Measurements from ENCODE around the gene ITGB3.
"Not testable (repeated sequence)": the region's sequence is repeated elsewhere in the genome, so short reads cannot be mapped to it uniquely, and the experiment has no call there.

ITGB3 gene

GRCh38 chr17:47223460-47223859 is 30.2 kb upstream of the ITGB3 start:
- no peak for DNase-seq

- DNase-seq = not testable (repeated sequence)
Measured at GRCh38 chr17:47224077-47224476, 29.6 kb upstream of the ITGB3 start.

- DNase-seq = no peak
Measured at GRCh38 chr17:47224966-47225365, 28.7 kb upstream of the ITGB3 start.

- DNase-seq = no peak
Measured at GRCh38 chr17:47225436-47225858, 28.2 kb upstream of the ITGB3 start.

GRCh38 chr17:47225911-47226688 is 27.5 kb upstream of the ITGB3 start:
- DNase-seq = no peak

- no peak for DNase-seq
Measured at GRCh38 chr17:47227862-47228261, 25.8 kb upstream of the ITGB3 start.

GRCh38 chr17:47229535-47230443 is 23.8 kb upstream of the ITGB3 start:
- DNase-seq = peak; percentile 53

GRCh38 chr17:47230864-47231263 is 22.8 kb upstream of the ITGB3 start:
- DNase-seq = no peak

- no peak for DNase-seq
Measured at GRCh38 chr17:47231334-47231733, 22.3 kb upstream of the ITGB3 start.

GRCh38 chr17:47231866-47232265 is 21.8 kb upstream of the ITGB3 start:
- DNase-seq = no peak

- DNase-seq = no peak
Measured at GRCh38 chr17:47232465-47232864, 21.2 kb upstream of the ITGB3 start.

- no peak for DNase-seq
Measured at GRCh38 chr17:47235506-47235905, 18.1 kb upstream of the ITGB3 start.

- no peak for DNase-seq
Measured at GRCh38 chr17:47235923-47236322, 17.7 kb upstream of the ITGB3 start.

- no peak for DNase-seq
Measured at GRCh38 chr17:47237841-47238240, 15.8 kb upstream of the ITGB3 start.

GRCh38 chr17:47238321-47239010 is 15.2 kb upstream of the ITGB3 start:
- no peak for DNase-seq

- no peak for DNase-seq
Measured at GRCh38 chr17:47239619-47239966, 14.0 kb upstream of the ITGB3 start.

GRCh38 chr17:47239967-47240651 is 13.5 kb upstream of the ITGB3 start:
- DNase-seq = no peak

- DNase-seq = no peak
Measured at GRCh38 chr17:47240806-47241205, 12.8 kb upstream of the ITGB3 start.

GRCh38 chr17:47242648-47243047 is 11.0 kb upstream of the ITGB3 start:
- no peak for DNase-seq

- no peak for DNase-seq
Measured at GRCh38 chr17:47243737-47244598, 9.7 kb upstream of the ITGB3 start.

- DNase-seq = no peak
Measured at GRCh38 chr17:47244697-47245096, 8.9 kb upstream of the ITGB3 start.

GRCh38 chr17:47246120-47246519 is 7.5 kb upstream of the ITGB3 start:
- no peak for DNase-seq
